K562 (cell line): Measurements from ENCODE around the gene TMEM217. TPM values are rescaled to one million over a fixed set of nuclear protein-coding genes. Genes with fewer than 3 reads are reported as not detected.

Source experiments
- CC2D1A ChIP-seq: fragments of 450-650 bp; IDR thresholded peaks from 2 replicates; pipeline ENCODE4 v1.6.1; 2017; ENCODE audit warnings: mild to moderate bottlenecking
- CLOCK ChIP-seq: fragments of 250-450 bp; sonication (Bioruptor Pico); IDR thresholded peaks from 2 replicates; pipeline ENCODE4 v1.4.0; 2020; ENCODE audit warnings: mild to moderate bottlenecking, moderate library complexity, borderline replicate concordance
- CREB3L1 ChIP-seq: fragments of 450-650 bp; IDR thresholded peaks from 2 replicates; pipeline ENCODE4 v1.6.1; 2014; ENCODE audit warnings: low read depth, mild to moderate bottlenecking, moderate library complexity, borderline replicate concordance
- DLX4 ChIP-seq: fragments of 250-450 bp; sonication (Bioruptor Pico); IDR thresholded peaks from 2 replicates; pipeline ENCODE4 v1.6.1; 2021; ENCODE audit warnings: mild to moderate bottlenecking
- FOXA1 ChIP-seq: fragments of 450-650 bp; IDR thresholded peaks from 2 replicates; pipeline ENCODE4 v1.6.1; 2016; ENCODE audit warnings: mild to moderate bottlenecking, borderline replicate concordance
- FOXO4 ChIP-seq: fragments of 450-650 bp; formaldehyde crosslinking; IDR thresholded peaks from 2 replicates; pipeline ENCODE4 v1.4.0; 2020; ENCODE audit warnings: mild to moderate bottlenecking, moderate library complexity
- GABPB2 ChIP-seq: fragments of 250-450 bp; sonication (Bioruptor Pico); conservative IDR thresholded peaks from 2 replicates; pipeline ENCODE4 v1.5.1; 2021; ENCODE audit warnings: mild to moderate bottlenecking
- MCM7 ChIP-seq, 2 experiments: fragments of 450-650 bp; IDR thresholded peaks; 2 replicates each; pipeline ENCODE4 v1.6.1; 2016 to 2018
- MLX ChIP-seq, 2 experiments: fragments of 450-650 bp in 1 of 2; sonication (generic) in 1 of 2; formaldehyde crosslinking; conservative IDR thresholded peaks; 2 replicates each; pipeline versions ENCODE4 v1.4.0 to v1.8.1; 2020 to 2022; ENCODE audit warnings: mild to moderate bottlenecking in 1 of 2, missing genetic modification reagents in 1 of 2
- PCBP1 ChIP-seq: fragments of 200-400 bp; formaldehyde crosslinking; IDR thresholded peaks from 2 replicates; pipeline ENCODE4 v1.6.1; 2018; ENCODE audit warnings: mild to moderate bottlenecking, low read depth, low read length; ENCODE audit not compliant: poor library complexity, severe bottlenecking
- SMARCC2 ChIP-seq: fragments of 450-650 bp; IDR thresholded peaks from 2 replicates; pipeline ENCODE4 v1.6.1; 2017; ENCODE audit warnings: antibody characterized with exemption, moderate library complexity, mild to moderate bottlenecking, low read depth
- STAT5B ChIP-seq: fragments of 250-450 bp; sonication (Bioruptor Pico); IDR thresholded peaks from 2 replicates; pipeline ENCODE4 v1.8.0; 2021; ENCODE audit warnings: mild to moderate bottlenecking, inconsistent platforms
- ZFP30 ChIP-seq: fragments of 250-450 bp; sonication (Bioruptor Pico); IDR thresholded peaks from 2 replicates; pipeline ENCODE4 v1.8.0; 2022; ENCODE audit warnings: moderate library complexity, mild to moderate bottlenecking, inconsistent platforms, borderline replicate concordance
- ZNF609 ChIP-seq: sonication (generic); formaldehyde crosslinking; IDR thresholded peaks from 2 replicates; pipeline ENCODE4 v1.8.1; 2023; ENCODE audit warnings: missing genetic modification reagents, mild to moderate bottlenecking, borderline replicate concordance
- polyA plus RNA-seq, 8 experiments: library from polyadenylated mRNA; depleted of rRNA in 4 of 8; stranded (reverse) in 5 of 8; unstranded in 3 of 8; fragments of >200 nt; fragmentation: Nextera tagmentation in 2 of 8; fragmentation: Illumina TruSeq in 1 of 8; extraction: Ambion mirVana in 2 of 8; extraction: Trizol in 1 of 8; gene quantifications; 2 replicates each; pipeline versions ENCODE4 v1.2.1 to v1.2.3, GENCODE V29; 2011 to 2014; ENCODE audit warnings: inconsistent platforms in 1 of 8, missing spikeins in 1 of 8
- total RNA-seq, 7 experiments: library from RNA; depleted of rRNA in 6 of 7; stranded (reverse); fragments of >200 nt in 6 of 7; fragmentation: Illumina TruSeq in 2 of 7; extraction: Trizol in 2 of 7; gene quantifications; 2 replicates each; pipeline versions ENCODE4 v1.2.1 to v1.2.3, GENCODE V29; 2011 to 2021; ENCODE audit warnings: low replicate concordance in 1 of 7

TMEM217 gene
- total and polyA plus RNA-seq, 9 of the 15 experiments (the other 6 are each of a cell fraction or from before 2014, with no cell fraction given), result 1.3 to 8.0 (median 1.9) TPM

GRCh38 chr6:37169496-37170272 lies 88.3 kb downstream of the TMEM217 start, which contains the start of gene PIM1 (continued):
- TF ChIP-seq SMARCC2 (no peak), FOXA1 (no peak), CLOCK (CRISPR knock-in tag) (no peak), MLX (CRISPR knock-in tag; conservative IDR thresholded peaks at IDR 0.05) (no peak), PCBP1 (no peak), STAT5B (CRISPR knock-in tag) (no peak), DLX4 (CRISPR knock-in tag) (no peak), GABPB2 (CRISPR knock-in tag) (no peak), ZNF609 (CRISPR knock-in tag) (no peak; the same call in 1 of the 2 replicates), CC2D1A (peak; percentile 15; the same call in 1 of the 2 replicates), FOXO4 (CRISPR knock-in tag) (no peak), CREB3L1 (peak; percentile 69), MCM7 (IDR thresholded peaks at IDR 0.05) (no peak), ZFP30 (CRISPR knock-in tag) (no peak)
